GM18507 (cell line): ENCODE data around the gene CCSER1.
"Not testable (repeated sequence)": the region's sequence is repeated elsewhere in the genome, so short reads cannot be mapped to it uniquely, and the experiment has no call there.

Experiments
- DNase-seq: peaks from one replicate; pipeline ENCODE4 v3.0.0; 2011; ENCODE audit warnings: low read depth; ENCODE audit not compliant: insufficient read length; ENCODE audit errors: extremely low spot score
- FAIRE-seq: peaks from 2 replicates; lab custom pipeline; 2011; peaks lifted over from hg19 to GRCh38; lab: Jason Lieb, UNC

The CCSER1 gene

DNA sequence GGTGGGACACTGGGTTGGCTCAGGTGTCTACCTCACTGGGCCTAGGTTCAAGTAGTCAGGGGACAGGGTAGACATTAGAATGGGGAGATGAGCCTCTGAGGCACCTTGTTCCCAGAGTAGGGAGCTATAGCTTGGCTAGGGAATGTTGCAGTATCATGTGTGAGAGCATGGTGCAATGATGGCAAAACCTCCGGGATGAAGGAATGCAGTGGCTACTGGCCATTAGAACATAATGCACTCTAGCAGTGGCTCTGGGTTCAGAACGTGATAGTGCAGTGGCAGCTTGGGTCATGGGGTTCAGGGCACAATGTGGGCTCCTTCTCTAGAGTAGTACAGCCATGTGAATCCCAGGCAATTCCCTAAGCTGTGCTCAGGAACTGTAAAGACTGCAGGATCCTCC is 471.5 kb downstream of the CCSER1 start:
- no peak for DNase-seq
- FAIRE-seq, result no peak

DNA sequence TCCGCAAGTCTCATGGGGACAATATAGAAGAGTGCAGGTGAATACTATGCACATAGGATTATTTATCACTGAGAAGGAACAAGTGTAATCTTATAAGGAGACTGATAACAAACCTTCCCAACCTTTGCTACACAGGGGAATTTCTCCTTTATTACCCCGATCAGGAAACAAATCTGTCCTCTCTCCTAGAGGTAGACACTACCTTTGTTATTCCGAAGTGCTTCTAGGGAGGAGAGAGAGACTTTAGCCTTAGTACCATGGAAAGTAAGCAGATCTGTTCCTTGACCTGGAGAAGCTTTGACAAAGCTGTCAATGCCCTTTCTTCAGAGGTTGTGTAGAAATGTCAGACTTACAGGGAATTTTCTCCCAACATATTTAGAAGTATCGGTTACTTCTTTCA is 475.5 kb downstream of the CCSER1 start:
- no peak for DNase-seq
- no peak for FAIRE-seq

DNA sequence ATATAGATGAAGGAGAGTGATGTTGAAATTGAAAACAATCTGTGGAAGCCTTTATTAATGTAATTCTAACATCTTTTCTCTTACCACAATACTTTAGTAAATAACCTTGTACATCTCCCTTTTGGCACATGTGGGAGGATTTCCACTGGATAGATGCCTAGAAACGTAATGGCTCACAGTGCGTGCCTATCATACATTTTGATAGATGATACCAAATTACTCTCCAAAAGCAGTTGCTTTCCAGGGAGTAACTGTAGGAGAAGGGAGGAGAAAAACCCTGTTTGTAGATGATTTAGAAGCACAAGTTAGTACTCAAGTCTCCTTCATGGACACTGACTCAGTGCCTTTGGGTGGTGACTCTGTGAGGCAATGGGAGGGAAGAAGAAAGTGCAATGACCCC is 476.3 kb downstream of the CCSER1 start:
- DNase-seq, result no peak
- no peak for FAIRE-seq

DNA sequence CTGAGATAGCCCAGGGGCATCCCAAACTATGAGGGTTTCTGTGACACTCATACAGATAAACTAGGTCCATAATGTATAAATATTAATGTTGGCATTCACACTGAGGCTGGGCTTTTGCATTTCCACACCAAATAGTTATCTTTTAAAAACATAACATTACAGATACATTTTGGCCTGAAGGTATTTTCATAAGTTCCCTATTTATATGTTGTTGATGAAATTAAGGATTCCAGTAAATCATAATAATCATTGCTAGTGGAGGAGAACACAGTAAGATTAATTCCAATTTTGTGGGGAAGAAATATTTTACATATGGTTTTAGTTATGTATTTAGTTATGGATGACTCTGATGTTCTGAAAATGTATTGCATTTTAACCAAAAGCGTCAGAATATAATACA is 479.6 kb downstream of the CCSER1 start:
- FAIRE-seq (no peak), DNase-seq (no peak)

DNA sequence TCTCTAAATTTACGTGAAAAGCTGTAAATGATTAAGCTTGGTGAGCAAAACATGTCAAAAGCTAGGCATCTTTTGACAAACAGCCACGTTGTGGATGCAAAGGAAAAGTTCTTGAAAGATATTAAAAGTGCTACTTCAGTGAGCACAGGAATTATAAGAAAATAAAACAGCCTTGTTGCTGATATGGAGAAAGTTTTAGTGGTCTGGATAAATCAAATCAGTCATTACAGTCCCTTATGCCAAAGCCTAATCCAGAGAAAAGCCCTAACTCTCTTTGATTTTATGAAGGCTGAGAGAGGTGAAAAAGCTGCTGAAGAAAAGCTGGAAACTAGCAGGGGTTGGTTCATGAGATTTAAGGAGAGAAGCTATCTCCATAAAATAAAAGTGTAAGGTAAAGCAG is 487.2 kb downstream of the CCSER1 start:
- no peak for FAIRE-seq

DNA sequence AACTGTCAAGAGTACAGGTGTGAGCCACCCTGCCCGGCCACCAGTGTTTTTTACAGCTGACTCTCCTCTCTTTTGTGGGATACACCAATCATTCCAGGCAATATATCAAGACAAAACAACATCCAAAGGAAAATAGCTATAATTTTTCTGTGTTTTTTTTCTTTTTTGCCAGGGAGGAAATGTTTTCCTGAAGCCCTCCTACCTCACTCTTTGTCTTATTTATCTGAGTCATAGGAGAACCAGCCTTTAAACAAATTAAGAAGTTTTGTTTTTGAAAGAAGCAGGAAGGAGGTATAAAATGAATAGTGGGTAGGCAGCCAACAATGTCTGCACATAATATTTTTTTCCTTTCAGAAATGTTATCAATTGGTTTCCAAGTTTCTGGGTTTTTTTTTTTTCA is 493.9 kb downstream of the CCSER1 start:
- FAIRE-seq (no peak), DNase-seq (no peak)

More for the DNA sequence above, 487.2 kb downstream of the CCSER1 start:
- DNase-seq, result no peak

DNA sequence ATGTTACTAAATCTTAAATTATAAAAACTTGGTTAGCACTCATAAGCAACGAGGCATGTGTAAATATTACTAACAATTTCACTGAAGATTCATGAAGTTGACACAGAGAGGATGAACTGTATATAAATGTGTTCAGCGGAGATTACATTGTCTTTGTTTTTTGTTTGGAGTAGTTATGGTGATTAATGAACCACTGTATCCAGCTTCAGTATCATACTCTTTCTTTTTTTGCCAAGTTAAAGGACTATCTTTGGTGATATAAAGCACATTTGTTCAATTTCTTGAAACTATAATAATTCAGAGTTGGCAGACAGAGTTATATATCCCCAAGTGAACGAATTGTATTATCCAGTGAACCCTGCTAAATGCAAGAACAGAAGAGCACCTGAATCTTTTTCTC is 497.6 kb downstream of the CCSER1 start:
- DNase-seq (no peak), FAIRE-seq (no peak)

DNA sequence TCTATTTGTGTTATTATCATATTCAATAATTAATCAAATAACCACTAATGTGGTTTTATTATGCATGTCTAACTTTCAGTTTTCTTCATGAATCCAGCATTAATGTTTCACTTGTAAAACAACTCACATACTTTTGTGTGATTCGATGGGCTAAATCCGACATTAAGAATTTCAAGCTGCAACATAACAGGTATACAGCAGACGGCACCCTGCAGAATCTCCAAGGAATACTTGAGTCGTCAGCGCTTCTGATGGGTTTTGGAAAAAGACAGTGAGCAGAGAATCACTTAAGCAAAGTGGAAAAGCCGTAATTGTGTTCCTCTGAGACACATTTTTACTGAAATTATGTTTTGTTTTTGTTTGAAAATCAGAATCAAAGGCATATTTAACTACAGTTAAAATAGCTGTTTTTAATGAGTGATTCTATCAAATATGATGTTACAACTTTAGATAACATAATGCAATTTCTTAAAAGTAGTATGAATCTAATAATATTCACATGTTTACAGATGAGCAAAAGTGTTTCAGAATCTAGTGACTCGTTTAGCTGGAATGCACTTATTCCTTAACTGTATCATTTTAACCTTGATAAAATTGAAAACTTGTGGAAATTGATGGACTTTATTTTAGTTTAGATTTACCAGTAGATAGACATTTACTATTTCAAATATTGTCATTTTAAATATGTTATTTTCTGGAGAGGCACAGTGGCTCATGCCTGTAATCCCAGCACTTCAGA is 514.8 kb downstream of the CCSER1 start:
- DNase-seq (no peak), FAIRE-seq (no peak)

DNA sequence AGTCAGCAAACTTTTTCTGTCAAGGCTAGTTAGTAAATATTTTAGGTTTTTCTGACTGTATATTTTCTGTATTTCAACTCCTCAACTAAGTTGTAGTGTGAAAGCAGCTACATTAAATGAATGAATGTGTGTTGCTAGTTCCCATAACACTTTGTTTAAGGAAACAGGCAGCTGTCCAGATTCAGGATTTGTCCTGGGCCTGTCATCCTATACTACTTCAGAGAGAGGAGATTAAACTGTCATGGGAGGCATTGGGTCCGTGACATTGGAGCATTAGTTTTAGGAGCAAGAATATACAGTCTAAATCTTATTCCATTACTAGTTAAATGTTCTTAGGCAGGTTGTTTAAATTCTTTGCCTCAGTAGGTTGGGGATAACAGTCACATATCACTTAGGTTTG is 516.0 kb downstream of the CCSER1 start:
- DNase-seq (no peak), FAIRE-seq (no peak)

DNA sequence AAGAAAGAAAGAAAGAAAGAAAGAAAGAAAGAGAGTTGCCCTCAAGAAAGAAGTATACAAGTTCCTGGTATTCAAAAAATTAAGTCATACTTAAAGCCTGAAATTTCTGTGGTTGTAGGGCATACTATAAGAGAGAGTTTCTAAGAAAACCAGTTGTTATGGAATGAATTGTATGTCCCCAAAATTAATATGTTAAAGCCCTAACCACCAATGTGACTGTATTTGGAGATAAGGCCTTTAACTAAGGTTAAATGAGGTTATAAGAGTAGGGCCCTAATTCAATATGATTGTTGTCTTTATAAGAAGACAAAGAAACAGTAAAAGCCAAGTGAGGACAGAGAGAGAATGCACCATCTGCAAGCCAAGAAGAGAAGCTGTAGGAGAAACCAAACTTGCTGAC is 521.1 kb downstream of the CCSER1 start:
- FAIRE-seq (no peak), DNase-seq (no peak)

DNA sequence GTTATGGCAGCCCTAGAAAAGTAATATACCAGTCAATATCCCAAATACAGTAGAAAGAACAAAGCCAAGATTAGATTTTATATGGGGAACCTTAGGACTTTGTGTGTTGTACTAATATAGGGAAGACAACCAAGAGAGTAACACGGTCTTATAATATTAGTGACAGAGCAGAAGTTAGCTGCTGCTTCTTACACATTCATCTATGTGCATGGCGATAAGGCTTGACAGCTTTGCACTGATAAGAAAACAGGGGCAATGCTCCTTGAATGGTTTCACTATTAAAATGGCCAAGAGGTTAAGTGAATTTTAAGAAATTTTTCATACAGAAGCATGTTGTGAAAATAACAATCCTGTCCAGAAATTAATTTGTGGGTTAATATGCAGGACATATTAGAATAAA is 521.6 kb downstream of the CCSER1 start:
- FAIRE-seq, result no peak

DNA sequence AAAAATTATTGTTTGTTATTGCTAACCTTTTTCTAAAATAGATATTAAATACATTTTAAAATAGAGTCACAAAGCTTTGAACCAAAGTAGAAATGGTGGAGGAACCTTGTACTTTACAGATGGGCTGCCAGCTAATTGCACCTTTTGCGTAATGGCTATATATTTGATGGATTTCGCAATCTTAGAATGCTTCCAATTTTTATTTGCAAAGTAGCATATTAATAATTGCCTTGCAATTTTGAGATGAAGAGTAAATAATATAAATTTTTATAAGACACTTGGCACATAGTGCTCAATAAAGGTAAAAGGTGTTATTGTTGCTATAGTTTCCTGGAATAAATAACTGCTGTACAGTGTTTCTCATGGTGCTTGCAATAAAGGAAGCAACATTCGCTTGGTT is 533.5 kb downstream of the CCSER1 start:
- FAIRE-seq, result no peak
- no peak for DNase-seq

More for the DNA sequence above, 521.6 kb downstream of the CCSER1 start:
- DNase-seq, result no peak

DNA sequence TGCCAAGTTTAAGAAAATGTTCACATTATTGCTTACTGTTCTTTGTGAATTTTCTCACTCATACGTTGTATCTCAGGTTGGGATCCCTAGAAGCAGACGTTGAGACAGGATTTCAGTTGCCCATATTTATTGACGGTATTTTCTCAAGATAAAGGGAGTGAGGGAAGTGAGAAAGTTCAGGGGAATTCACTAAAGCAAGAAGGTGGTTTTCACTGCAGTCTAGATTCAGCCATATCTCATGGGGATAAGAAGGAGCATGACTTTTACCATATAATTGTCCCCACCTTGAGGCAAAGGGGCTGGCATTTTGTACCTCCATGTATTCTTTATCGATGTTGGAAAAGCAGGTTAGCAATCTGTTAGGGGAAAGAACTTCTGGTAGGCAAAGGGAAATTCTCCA is 543.0 kb downstream of the CCSER1 start:
- no peak for FAIRE-seq

DNA sequence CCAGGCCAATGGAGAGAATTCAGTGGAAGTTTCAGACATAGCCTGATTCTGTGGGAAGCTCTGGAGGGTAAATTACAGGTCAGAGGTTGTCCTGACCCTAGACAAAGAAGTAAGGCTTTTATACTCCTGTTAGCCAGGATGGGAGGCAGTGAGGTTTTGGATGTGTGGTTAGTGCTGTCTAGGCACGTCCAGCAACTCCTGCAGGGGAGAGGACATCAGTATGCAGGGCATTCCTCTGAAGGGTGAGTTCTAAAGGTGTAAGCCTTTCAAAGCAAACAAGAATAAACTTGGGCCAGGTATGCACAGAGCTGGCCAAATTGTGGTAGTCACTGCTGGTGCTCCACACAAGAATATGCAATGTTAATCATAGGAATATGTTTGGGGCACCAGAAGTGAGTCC is 562.5 kb downstream of the CCSER1 start:
- DNase-seq, result no peak
- no peak for FAIRE-seq

More for the DNA sequence above, 543.0 kb downstream of the CCSER1 start:
- no peak for DNase-seq

DNA sequence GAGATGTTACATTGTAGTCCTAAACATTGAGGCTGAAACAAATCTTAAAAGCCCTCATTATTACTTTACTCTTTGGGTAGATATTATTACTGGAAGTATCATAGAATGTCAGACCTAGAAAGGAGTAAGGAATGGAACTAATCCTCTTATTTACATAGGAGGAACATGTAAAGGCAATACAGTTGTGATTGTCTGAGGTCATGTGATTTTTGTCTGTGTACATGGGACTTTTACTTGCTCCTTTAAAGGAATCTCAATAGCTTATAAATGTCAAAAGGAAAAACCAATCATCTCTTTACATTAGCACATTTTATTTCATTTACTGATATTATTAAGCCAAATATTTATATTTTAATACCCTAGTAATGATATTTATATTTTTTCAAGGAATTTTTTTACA is 568.2 kb downstream of the CCSER1 start:
- no peak for DNase-seq
- FAIRE-seq, result no peak

DNA sequence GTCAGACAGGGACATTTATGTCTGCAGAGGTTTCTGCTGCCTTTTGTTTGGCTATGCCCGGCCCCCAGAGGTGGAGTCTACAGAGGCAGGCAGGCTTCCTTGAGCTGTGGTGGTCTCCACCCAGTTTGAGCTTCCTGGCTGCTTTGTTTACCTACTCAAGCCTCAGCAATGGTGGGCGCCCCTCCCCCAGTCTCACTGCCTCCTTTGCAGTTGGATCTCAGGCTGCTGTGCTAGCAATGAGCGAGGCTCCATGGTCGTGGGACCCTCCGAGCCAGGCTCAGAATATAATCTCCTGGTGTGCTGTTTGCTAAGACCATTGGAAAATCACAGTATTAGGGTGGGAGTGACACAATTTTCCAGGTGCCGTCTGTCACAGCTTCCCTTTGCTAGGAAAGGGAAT is 578.3 kb downstream of the CCSER1 start:
- FAIRE-seq, result not testable (repeated sequence)

DNA sequence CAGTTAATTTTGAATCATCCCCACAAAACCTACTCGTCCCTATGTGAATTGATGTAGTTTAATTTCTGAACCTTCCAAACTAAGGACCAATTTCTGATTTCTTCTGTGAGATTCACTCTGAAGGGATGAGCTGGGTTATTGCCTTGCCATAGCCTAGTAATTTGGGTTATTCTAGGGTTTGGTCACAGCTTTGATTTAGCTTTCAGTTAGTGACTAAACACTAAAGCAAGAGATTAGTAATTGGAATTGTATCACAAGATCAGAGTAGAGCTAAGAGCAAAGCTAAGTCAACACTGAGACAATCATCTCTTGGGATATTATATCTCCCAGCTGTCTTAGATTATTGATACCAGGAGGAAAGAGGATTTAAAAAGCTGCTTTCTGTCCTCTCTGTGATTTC is 588.0 kb downstream of the CCSER1 start:
- no peak for FAIRE-seq
- DNase-seq, result no peak

More for the DNA sequence above, 578.3 kb downstream of the CCSER1 start:
- DNase-seq, result not testable (repeated sequence)

DNA sequence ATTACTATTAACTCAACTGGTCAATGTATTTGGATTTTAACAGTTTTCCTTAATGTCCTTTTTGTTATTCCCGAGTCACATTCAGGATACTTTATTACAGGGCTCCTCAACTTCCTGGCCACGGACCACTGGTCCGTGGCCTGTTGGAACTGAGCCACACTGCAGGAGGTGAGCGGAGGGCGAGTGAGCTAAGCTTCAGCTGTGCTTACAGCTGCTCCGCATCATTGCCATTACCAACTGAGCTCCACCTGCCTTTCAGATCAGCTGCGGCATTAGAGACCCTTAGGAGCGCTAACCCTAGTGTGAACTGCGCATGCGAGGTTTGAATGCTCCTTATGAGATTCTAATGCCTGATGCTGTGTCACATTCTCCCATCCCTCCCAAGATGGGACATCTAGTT is 591.7 kb downstream of the CCSER1 start:
- FAIRE-seq, result no peak

DNA sequence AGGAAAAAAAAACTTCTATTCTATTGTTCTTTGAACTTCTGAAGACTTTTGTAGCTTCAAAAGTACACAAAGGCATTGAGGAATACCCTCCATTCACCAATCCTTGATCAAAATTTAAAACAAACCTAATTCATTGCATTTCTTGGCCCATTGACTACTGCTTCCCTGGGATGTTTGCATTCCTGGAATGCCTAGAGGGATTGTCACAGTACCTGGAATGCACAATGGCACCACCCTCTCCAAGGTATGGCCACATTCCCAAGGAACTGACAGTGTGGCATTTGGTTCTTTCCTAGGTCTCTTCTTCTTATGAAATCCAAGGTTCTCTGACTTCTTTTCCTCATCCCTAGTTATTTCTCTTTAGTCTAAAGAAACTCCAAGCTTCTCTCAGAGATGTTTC is 600.7 kb downstream of the CCSER1 start:
- DNase-seq (no peak), FAIRE-seq (no peak)

More for the DNA sequence above, 591.7 kb downstream of the CCSER1 start:
- DNase-seq, result no peak

DNA sequence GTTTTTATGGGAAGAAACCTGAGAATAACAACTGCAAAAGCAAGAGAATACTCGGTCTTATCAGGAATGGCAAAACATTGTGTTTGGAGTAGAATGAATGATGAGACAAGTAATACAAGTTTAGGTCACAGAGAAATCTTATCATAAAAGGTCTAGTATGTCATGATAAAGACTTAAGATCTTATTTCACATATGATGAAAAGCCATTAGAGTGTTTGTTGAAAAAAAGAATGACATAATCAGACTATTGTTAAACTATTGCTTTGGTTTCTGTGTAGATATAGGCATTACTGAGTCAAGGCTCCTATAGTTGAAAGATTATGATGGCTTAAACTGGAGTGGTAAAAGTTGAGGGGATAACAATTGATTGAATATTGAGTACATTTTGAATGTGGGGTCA is 603.6 kb downstream of the CCSER1 start:
- FAIRE-seq, result no peak

DNA sequence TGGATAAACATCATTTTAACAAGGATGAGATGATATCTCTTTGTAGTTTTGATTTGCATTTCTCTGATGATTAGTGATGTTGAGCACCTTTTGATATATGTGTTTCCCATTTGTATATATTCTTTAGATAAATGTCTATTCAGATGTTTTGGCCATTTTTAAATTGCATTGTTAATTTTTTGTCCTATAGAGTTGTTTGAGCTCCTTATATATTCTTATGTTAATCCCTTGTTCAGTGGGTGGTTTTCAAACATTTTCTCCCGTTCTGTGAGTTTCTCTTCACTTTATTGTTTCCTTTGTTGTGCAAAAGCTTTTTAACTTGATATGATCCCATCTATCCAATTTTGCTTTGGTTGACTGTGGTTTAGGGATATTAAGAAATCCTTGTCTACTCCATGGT is 606.0 kb downstream of the CCSER1 start:
- FAIRE-seq (no peak), DNase-seq (no peak)

More for the DNA sequence above, 603.6 kb downstream of the CCSER1 start:
- DNase-seq, result no peak

DNA sequence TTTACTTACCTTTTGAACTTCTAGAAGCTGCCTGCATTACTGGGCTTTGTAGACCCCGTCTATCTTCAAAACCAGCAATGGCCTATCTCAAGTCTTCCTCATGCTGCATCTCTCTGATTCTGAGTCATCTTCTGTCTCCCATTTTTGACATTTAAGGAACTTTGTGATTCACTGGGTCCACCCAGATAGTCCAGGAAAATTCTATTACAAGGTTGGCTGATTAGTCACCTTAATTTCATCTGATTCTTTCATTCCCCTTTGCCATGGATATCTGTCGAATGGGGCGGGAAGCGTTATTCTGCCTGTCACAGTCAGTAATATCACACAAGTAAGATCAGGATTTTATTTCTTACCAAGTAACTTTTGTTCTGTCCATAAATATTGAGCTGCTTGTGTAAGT is 618.0 kb downstream of the CCSER1 start:
- DNase-seq (no peak), FAIRE-seq (no peak)
